Muscle of leg (tissue), 16 donors: Measurements from ENCODE around the gene GARRE1. TPM values are rescaled to one million over a fixed set of nuclear protein-coding genes. Genes with fewer than 3 reads are reported as not detected.
"Not testable (repeated sequence)": the region's sequence is repeated elsewhere in the genome, so short reads cannot be mapped to it uniquely, and the experiment has no call there.

Experiments used
- DNase-seq: peaks from one replicate; pipeline ENCODE4 v3.0.0; 2013
- H3K27ac ChIP-seq: one replicate; pipeline ENCODE4 v1.5.1; 2013; ENCODE audit warnings: mild to moderate bottlenecking, low read length, control low read depth
- H3K27me3 ChIP-seq: one replicate; pipeline ENCODE4 v1.6.1; 2013; ENCODE audit warnings: low read length; ENCODE audit not compliant: control insufficient read depth, insufficient read depth
- H3K36me3 ChIP-seq: one replicate; pipeline ENCODE4 v1.6.1; 2013; ENCODE audit warnings: low read length; ENCODE audit not compliant: control insufficient read depth, insufficient read depth
- H3K4me1 ChIP-seq: one replicate; pipeline ENCODE4 v1.6.1; 2013; ENCODE audit warnings: low read length; ENCODE audit not compliant: control insufficient read depth, insufficient read depth
- H3K4me3 ChIP-seq: one replicate; pipeline ENCODE4 v1.5.1; 2013; ENCODE audit warnings: low read length, control low read depth
- H3K9me3 ChIP-seq: replicated peaks from 2 replicates; pipeline ENCODE4 v1.6.1; 2013; ENCODE audit warnings: low read depth, low read length; ENCODE audit not compliant: control insufficient read depth
- WGBS: methylation state at CpG from one replicate; pipeline ENCODE4 v1.1.5; 2013; ENCODE audit warnings: missing lambda C conversion rate; ENCODE audit not compliant: insufficient coverage; 5-methylcytosine and 5-hydroxymethylcytosine counted together
- long read RNA-seq, 11 donors: transcript quantifications; one replicate each; lab custom pipeline, GENCODE V29; 2026
- polyA plus RNA-seq, 8 donors: library from polyadenylated mRNA; unstranded; fragments of 120-200 nt; gene quantifications; one replicate each; pipeline versions ENCODE4 v1.2.1 to v1.2.3, GENCODE V29; 2013; ENCODE audit warnings: inconsistent platforms in 1 of 8, low replicate concordance in 1 of 8; ENCODE audit not compliant: insufficient read length in 8 of 8, insufficient read depth in 1 of 8
- total RNA-seq: library from RNA; stranded (reverse); fragments of 120-200 nt; gene quantifications from one replicate; pipeline ENCODE4 v1.2.4, GENCODE V29; 2013

GARRE1 gene
- total RNA-seq (18.0 TPM), polyA plus RNA-seq (10 to 100 TPM; 18.5 to 24.2 (median 20.9) TPM)
- long read RNA-seq, donor 1, partial matches to known transcripts: 8 of 9 reads
- long read RNA-seq, donor 1, other reads (novel, unspliced or antisense): 0 of 9 reads
- long read RNA-seq, donor 2, partial matches to known transcripts: 0 of 1 reads
- long read RNA-seq, donor 2, other reads (novel, unspliced or antisense): 0 of 1 reads
- long read RNA-seq, donor 3, partial matches to known transcripts: 42 of 45 reads
- long read RNA-seq, donor 3, other reads (novel, unspliced or antisense): 0 of 45 reads
- long read RNA-seq, donor 4, transcript KIAA0355-205 (3 exons, 1,313 nt): major isoform, 5 of 14 reads
- long read RNA-seq, donor 4, partial matches to known transcripts: 9 of 14 reads
- long read RNA-seq, donor 4, other reads (novel, unspliced or antisense): 0 of 14 reads
- long read RNA-seq, donor 5, partial matches to known transcripts: 43 of 46 reads
- long read RNA-seq, donor 5, other reads (novel, unspliced or antisense): 0 of 46 reads
- long read RNA-seq, donor 6, full-length matches to known transcripts: 5 of 22 reads
- long read RNA-seq, donor 6, partial matches to known transcripts: 17 of 22 reads
- long read RNA-seq, donor 6, other reads (novel, unspliced or antisense): 0 of 22 reads
- long read RNA-seq, donor 7, partial matches to known transcripts: 11 of 15 reads
- long read RNA-seq, donor 7, other reads (novel, unspliced or antisense): 0 of 15 reads
- long read RNA-seq, donor 8, partial matches to known transcripts: 35 of 38 reads
- long read RNA-seq, donor 8, other reads (novel, unspliced or antisense): 0 of 38 reads
- long read RNA-seq, donor 9, partial matches to known transcripts: 13 of 19 reads
- long read RNA-seq, donor 9, other reads (novel, unspliced or antisense): 0 of 19 reads
- long read RNA-seq, donor 10, full-length matches to known transcripts: 4 of 18 reads
- long read RNA-seq, donor 10, partial matches to known transcripts: 14 of 18 reads
- long read RNA-seq, donor 10, other reads (novel, unspliced or antisense): 0 of 18 reads
- long read RNA-seq, donor 11, partial matches to known transcripts: 16 of 21 reads
- long read RNA-seq, donor 11, other reads (novel, unspliced or antisense): 0 of 21 reads

GRCh38 chr19:34254046-34254697 lies at the start of gene GARRE1:
Gene GARRE1, plus strand, starts transcription at chr19:34254554. Its CDS starts 45,920 bp downstream, at chr19:34300474.
- under 1% methylated on average over 47 of the region's 56 CpGs for WGBS
- Histone ChIP-seq H3K4me3 (peak within 1 kb of the TSS; percentile 96), H3K36me3 (peaks cover 4% of the 10 kb centered on the region), H3K4me1 (peaks cover 11% of the 10 kb centered on the region), H3K9me3 (no peaks in the 10 kb centered on the region), H3K27ac (peak within 1 kb of the TSS; percentile 95), H3K27me3 (no peaks in the 10 kb centered on the region)
- peak; percentile 91 for DNase-seq

DNA sequence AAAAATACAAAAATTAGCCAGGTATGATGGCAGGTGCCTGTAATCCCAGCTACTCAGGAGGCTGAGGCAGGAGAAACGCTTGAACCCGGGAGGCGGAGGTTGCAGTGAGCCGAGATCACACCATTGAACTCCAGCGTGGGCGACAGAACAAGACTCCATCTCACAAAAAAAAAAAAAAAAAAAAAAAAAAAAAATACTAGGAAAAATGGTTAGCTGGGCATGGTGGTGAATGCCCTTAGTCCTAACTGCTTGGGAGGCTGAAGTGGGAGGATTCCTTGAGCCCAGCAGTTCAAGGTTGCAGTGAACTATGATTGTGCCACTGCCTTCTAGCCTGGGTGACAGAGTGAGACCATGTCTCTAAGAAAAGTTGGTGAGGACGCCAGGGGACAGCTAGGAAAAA lies 49.0 kb upstream of the GARRE1 start:
- not testable (repeated sequence) for H3K4me1 ChIP-seq, H3K9me3 ChIP-seq, H3K4me3 ChIP-seq, DNase-seq, H3K27me3 ChIP-seq, H3K27ac ChIP-seq
- 100% methylated on average over 1 of the region's 7 CpGs for WGBS
- H3K36me3 ChIP-seq: peaks cover 23% of the 10 kb centered on the region

DNA sequence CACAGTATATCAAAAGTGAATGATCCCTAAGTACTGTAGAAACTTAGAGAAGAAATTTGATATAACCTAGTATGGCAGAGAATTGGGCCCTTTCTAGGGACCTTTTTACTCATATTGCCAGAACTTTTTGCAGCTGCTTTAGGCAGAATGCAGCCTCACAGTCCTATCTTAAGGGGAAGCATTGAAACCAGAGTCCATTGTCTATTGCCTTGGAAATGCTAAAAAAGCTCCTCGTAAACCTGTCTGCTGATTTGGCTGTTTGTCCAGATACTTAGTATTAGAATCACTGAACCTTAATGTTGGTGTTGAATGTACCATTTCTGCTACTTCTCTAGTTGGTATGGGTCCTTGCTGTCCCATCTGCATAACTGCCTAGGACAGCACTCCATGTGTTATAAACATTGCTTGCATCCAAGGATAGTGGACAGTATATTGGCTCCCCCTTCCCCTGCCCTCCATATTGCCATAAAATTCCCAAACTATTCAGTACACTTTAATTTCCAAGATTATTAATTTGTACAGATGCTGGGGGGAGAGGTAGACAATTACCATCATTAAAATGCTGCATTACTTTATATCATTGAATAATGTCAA lies 46.0 kb upstream of the GARRE1 start:
- WGBS: 100% methylated on average over 1 of the region's 1 CpG
- no peak for DNase-seq

GRCh38 chr19:34209726-34210125 lies 44.6 kb upstream of the GARRE1 start:
- Histone ChIP-seq H3K9me3 (no peaks in the 10 kb centered on the region), H3K4me3 (no peak overlapping the region), H3K36me3 (peaks cover 29% of the 10 kb centered on the region), H3K27ac (no peak overlapping the region), H3K4me1 (no peaks in the 10 kb centered on the region), H3K27me3 (no peaks in the 10 kb centered on the region)
- DNase-seq: no peak
- no CpG with 5 or more reads among the region's 4 CpGs for WGBS

More for the DNA sequence above, 46.0 kb upstream of the GARRE1 start:
- H3K27ac ChIP-seq: no peak overlapping the region
- no peaks in the 10 kb centered on the region for H3K9me3 ChIP-seq
- H3K4me3 ChIP-seq: no peak overlapping the region
- H3K36me3 ChIP-seq: peaks cover 25% of the 10 kb centered on the region
- H3K4me1 ChIP-seq: no peaks in the 10 kb centered on the region
- no peaks in the 10 kb centered on the region for H3K27me3 ChIP-seq

- Histone ChIP-seq H3K36me3 (peaks cover 37% of the 10 kb centered on the region), H3K4me1 (no peaks in the 10 kb centered on the region), H3K27me3 (no peaks in the 10 kb centered on the region), H3K27ac (no peak overlapping the region), H3K9me3 (no peaks in the 10 kb centered on the region), H3K4me3 (no peak overlapping the region)
- WGBS: no CpG with 5 or more reads among the region's 2 CpGs
- DNase-seq: no peak
Observed at GRCh38 chr19:34213283-34213682, 41.1 kb upstream of the GARRE1 start.

DNA sequence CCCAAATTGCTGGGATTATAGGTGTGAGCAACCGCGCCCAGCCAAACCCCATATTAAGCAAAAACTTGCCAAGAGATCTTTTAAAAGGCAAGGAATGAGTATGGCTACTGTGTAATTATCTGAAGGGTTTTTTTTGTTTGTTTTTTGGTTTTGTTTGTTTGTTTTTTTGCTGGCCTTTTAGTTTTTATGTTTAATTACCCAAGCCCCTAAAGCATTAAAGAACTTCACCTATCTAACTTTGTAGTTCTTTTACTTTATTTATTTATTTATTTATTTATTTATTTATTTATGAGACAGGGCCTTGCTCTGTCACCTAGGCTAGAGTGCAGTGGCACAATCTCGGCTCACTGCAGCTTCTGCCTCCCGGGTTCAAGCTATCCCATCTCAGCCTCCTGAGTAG lies 40.3 kb upstream of the GARRE1 start:
- no peak overlapping the region for H3K27ac ChIP-seq
- H3K4me3 ChIP-seq: no peak overlapping the region
- no peak for DNase-seq
- peaks cover 35% of the 10 kb centered on the region for H3K36me3 ChIP-seq
- H3K27me3 ChIP-seq: no peaks in the 10 kb centered on the region
- H3K4me1 ChIP-seq: no peaks in the 10 kb centered on the region
- no peaks in the 10 kb centered on the region for H3K9me3 ChIP-seq
- WGBS: 100% methylated on average over 2 of the region's 4 CpGs

- Histone ChIP-seq H3K4me1 (no peaks in the 10 kb centered on the region), H3K9me3 (no peaks in the 10 kb centered on the region), H3K27ac (no peak overlapping the region), H3K4me3 (no peak overlapping the region), H3K36me3 (peaks cover 36% of the 10 kb centered on the region), H3K27me3 (no peaks in the 10 kb centered on the region)
- WGBS: no CpG with 5 or more reads among the region's 3 CpGs
- DNase-seq: no peak
Observed at GRCh38 chr19:34215006-34215665, 39.2 kb upstream of the GARRE1 start.

DNA sequence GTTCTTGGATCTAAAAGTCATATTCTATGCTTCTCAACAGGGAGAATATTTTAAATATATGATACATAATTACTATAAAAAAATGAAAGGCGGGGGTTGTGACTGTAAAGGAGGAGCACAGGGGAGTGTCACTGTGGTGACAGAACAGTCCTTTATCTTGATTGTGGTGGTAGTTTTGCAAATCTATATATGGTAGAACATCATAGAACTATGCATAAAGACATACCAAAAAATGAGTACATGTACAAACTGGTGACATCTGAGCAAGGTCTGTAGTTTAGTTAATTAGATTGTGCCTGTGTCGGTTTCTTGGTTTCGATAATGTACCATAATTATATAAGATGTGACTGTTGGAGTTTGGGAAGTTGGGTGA lies 38.7 kb upstream of the GARRE1 start:
- Histone ChIP-seq H3K4me3 (no peak overlapping the region), H3K27ac (no peak overlapping the region), H3K4me1 (no peaks in the 10 kb centered on the region), H3K27me3 (no peaks in the 10 kb centered on the region), H3K9me3 (no peaks in the 10 kb centered on the region), H3K36me3 (peaks cover 39% of the 10 kb centered on the region)
- DNase-seq: no peak
- no CpG with 5 or more reads among the region's 3 CpGs for WGBS

- 72% methylated on average over 5 of the region's 14 CpGs for WGBS
- H3K27me3 ChIP-seq, H3K27ac ChIP-seq, H3K4me1 ChIP-seq, H3K9me3 ChIP-seq, DNase-seq, H3K4me3 ChIP-seq: not testable (repeated sequence)
- peaks cover 41% of the 10 kb centered on the region for H3K36me3 ChIP-seq
Observed at GRCh38 chr19:34216745-34217219, 37.6 kb upstream of the GARRE1 start.
